ENCODE results near the gene ARHGAP44. TPM values are rescaled to one million over a fixed set of nuclear protein-coding genes. Genes with fewer than 3 reads are reported as not detected.

The ARHGAP44 gene
- total RNA-seq, 1 donor from 2014 or later, result 0.39 TPM

GRCh38 chr17:12896180-12896785 lies 107.0 kb downstream of the ARHGAP44 start:
- DNase-seq (ENCODE audit: low read depth in 2 of 2), result no peak

- no peak for DNase-seq (ENCODE audit: low read depth in 2 of 2)
Measured at GRCh38 chr17:12898110-12898509, 108.8 kb downstream of the ARHGAP44 start.

- DNase-seq (ENCODE audit: low read depth in 2 of 2), result no peak
Measured at GRCh38 chr17:12899604-12900003, 110.3 kb downstream of the ARHGAP44 start.

- DNase-seq (ENCODE audit: low read depth in 2 of 2), result no peak
Measured at GRCh38 chr17:12900474-12900873, 111.2 kb downstream of the ARHGAP44 start.

GRCh38 chr17:12902046-12902445 lies 112.7 kb downstream of the ARHGAP44 start:
- no peak for DNase-seq (ENCODE audit: low read depth in 2 of 2)

- DNase-seq (ENCODE audit: low read depth in 2 of 2), result no peak
Measured at GRCh38 chr17:12907477-12907876, 118.2 kb downstream of the ARHGAP44 start.

GRCh38 chr17:12909046-12909445 lies 119.7 kb downstream of the ARHGAP44 start:
- no peak for DNase-seq (ENCODE audit: low read depth in 2 of 2)

- DNase-seq (ENCODE audit: low read depth in 2 of 2), result no peak
Measured at GRCh38 chr17:12909511-12909910, 120.2 kb downstream of the ARHGAP44 start.

GRCh38 chr17:12911239-12911638 lies 121.9 kb downstream of the ARHGAP44 start:
- no peak for DNase-seq (ENCODE audit: low read depth in 2 of 2)

- DNase-seq (ENCODE audit: low read depth in 2 of 2), result no peak
Measured at GRCh38 chr17:12917399-12917798, 128.1 kb downstream of the ARHGAP44 start.

- DNase-seq (ENCODE audit: low read depth in 2 of 2), result no peak
Measured at GRCh38 chr17:12918142-12918541, 128.8 kb downstream of the ARHGAP44 start.

- no peak for DNase-seq (ENCODE audit: low read depth in 2 of 2)
Measured at GRCh38 chr17:12922120-12922519, 132.8 kb downstream of the ARHGAP44 start.

- DNase-seq (ENCODE audit: low read depth in 2 of 2), result no peak
Measured at GRCh38 chr17:12924614-12925013, 135.3 kb downstream of the ARHGAP44 start.

GRCh38 chr17:12927001-12927400 lies 137.7 kb downstream of the ARHGAP44 start:
- DNase-seq (ENCODE audit: low read depth in 2 of 2), result no peak

GRCh38 chr17:12927541-12928425 lies 138.5 kb downstream of the ARHGAP44 start:
- peak in 1 of 2 donors; percentile 26 for DNase-seq (ENCODE audit: low read depth in 2 of 2)

GRCh38 chr17:12928736-12929135 lies 139.4 kb downstream of the ARHGAP44 start:
- DNase-seq (ENCODE audit: low read depth in 2 of 2), result no peak

- DNase-seq (ENCODE audit: low read depth in 2 of 2), result no peak
Measured at GRCh38 chr17:12936501-12936900, 147.2 kb downstream of the ARHGAP44 start.

GRCh38 chr17:12940699-12941098 lies 151.4 kb downstream of the ARHGAP44 start:
- DNase-seq (ENCODE audit: low read depth in 2 of 2), result no peak

- DNase-seq (ENCODE audit: low read depth in 2 of 2), result no peak
Measured at GRCh38 chr17:12947047-12947446, 157.7 kb downstream of the ARHGAP44 start.

GRCh38 chr17:12952012-12952411 lies 162.7 kb downstream of the ARHGAP44 start:
- DNase-seq (ENCODE audit: low read depth in 2 of 2), result no peak

GRCh38 chr17:12953156-12953555 lies 163.9 kb downstream of the ARHGAP44 start:
- DNase-seq (ENCODE audit: low read depth in 2 of 2), result no peak

GRCh38 chr17:12955521-12955920 lies 166.2 kb downstream of the ARHGAP44 start:
- no peak for DNase-seq (ENCODE audit: low read depth in 2 of 2)

- no peak for DNase-seq (ENCODE audit: low read depth in 2 of 2)
Measured at GRCh38 chr17:12958786-12959185, 169.5 kb downstream of the ARHGAP44 start.
